ENCODE measurements around the gene PSME3IP1. TPM values are rescaled to one million over a fixed set of nuclear protein-coding genes. Genes with fewer than 3 reads are reported as not detected.

Gene PSME3IP1
- total and polyA plus RNA-seq, 2 of the 4 experiments (the other 2 are of a cell fraction), result 50.2 to 75.2 TPM

GRCh38 chr16:57166451-57166850 lies 19.4 kb downstream of the PSME3IP1 start:
- TF ChIP-seq ELK1 (IDR thresholded peaks at IDR 0.05; ENCODE audit: borderline replicate concordance, low read depth, low read length), result no peak
- intact Hi-C loops (cut with micrococcal nuclease) (loop anchor here (5.0 kb wide), 2 partner anchors 299 to 374 kb away; partner anchors contain the start of gene SLC12A3), dilution Hi-C loops (cut with HindIII; ENCODE audit: low sequenced_read_pairs, unreplicated experiment) (no loop called here), in situ Hi-C loops (cut with MboI; ENCODE audit: low sequenced_read_pairs) (loop anchor here (5.0 kb wide), 1 partner anchor 79 kb away; no protein-coding TSS in a partner anchor)
- H3K9ac ChIP-seq (ENCODE audit: low read depth, low read length), result no peak overlapping the region
- H3K18ac ChIP-seq (ENCODE audit: low read depth, low read length), result no peak overlapping the region
- no peak overlapping the region for H4K91ac ChIP-seq (ENCODE audit: insufficient read depth, low read depth, low read length)
- ATAC-seq (ENCODE audit: low read depth) (no peak), DNase-seq (no peak)
- no peak overlapping the region for H3K4ac ChIP-seq (ENCODE audit: low read depth, low read length)
- H4K20me1 ChIP-seq (ENCODE audit: insufficient read depth, low read length), result peaks cover 3% of the 10 kb centered on the region; the same call in 1 of the 2 replicates
- H2AFZ ChIP-seq (replicated peaks; ENCODE audit: low read length, poor library complexity), result no peak overlapping the region
- ChIA-PET POLR2A (ENCODE audit: unreplicated experiment) (no interaction called here), CTCF (interaction anchor here (0.7 kb wide), 1 partner anchor 467 kb away, joined by 4 read pairs; no protein-coding TSS in a partner anchor)
- H3K27me3 ChIP-seq (ENCODE audit: control insufficient read depth, insufficient read depth, low read length), result no peaks in the 10 kb centered on the region
- H3K4me1 ChIP-seq (ENCODE audit: control insufficient read depth, insufficient read depth, low read length), result no peaks in the 10 kb centered on the region
- H3K56ac ChIP-seq (ENCODE audit: extremely low read depth, insufficient read depth, low read length), result no peak overlapping the region
- no peak overlapping the region for H3K4me2 ChIP-seq (ENCODE audit: low read depth, low read length)
- no peak overlapping the region for H2BK20ac ChIP-seq (ENCODE audit: low read depth, low read length)
- no TSS peak for BruUV-seq (replicated peaks)
- peaks cover 4 to 5% of the 10 kb centered on the region in 2 experiments; a peak in 1 of 4 replicates for H3K79me1 ChIP-seq (ENCODE audit: low read depth in 1 of 2, low read length in 2 of 2)
- no peak overlapping the region for H4K8ac ChIP-seq (ENCODE audit: low read depth in 2 of 2, low read length in 2 of 2)
- no peak overlapping the region for H3K14ac ChIP-seq (replicated peaks; ENCODE audit: low read depth, low read length)
- no peak overlapping the region for H2BK120ac ChIP-seq (ENCODE audit: low read depth, low read length)
- no peak overlapping the region for H2BK15ac ChIP-seq (ENCODE audit: low read depth, low read length)
- no peak overlapping the region for H4K5ac ChIP-seq (ENCODE audit: low read depth, low read length)
- no peak overlapping the region for H2AK5ac ChIP-seq (ENCODE audit: low read depth, low read length)
- peaks cover 43% of the 10 kb centered on the region for H3K36me3 ChIP-seq (ENCODE audit: control insufficient read depth, insufficient read depth, low read length)
- H3K9me3 ChIP-seq (ENCODE audit: control insufficient read depth, insufficient read depth, low read length), result no peaks in the 10 kb centered on the region
- no peak overlapping the region for H3K4me3 ChIP-seq (ENCODE audit: insufficient read depth, low read depth, low read length)
- H3K23ac ChIP-seq (ENCODE audit: low read depth, low read length), result no peak overlapping the region
- no peak overlapping the region for H2AK9ac ChIP-seq (replicated peaks; ENCODE audit: low read depth, low read length, poor library complexity)
- no peaks in the 10 kb centered on the region for H3K9me1 ChIP-seq (ENCODE audit: insufficient read depth, low read length)
- no peak overlapping the region for H3K27ac ChIP-seq (ENCODE audit: insufficient read depth, low read length)
- no peak overlapping the region for H2BK5ac ChIP-seq (ENCODE audit: low read depth, low read length, poor library complexity, severe bottlenecking)
